SK-N-SH (cell line): Measurements from ENCODE around the gene TMEM25. TPM values are rescaled to one million over a fixed set of nuclear protein-coding genes. Genes with fewer than 3 reads are reported as not detected.

ENCODE experiments used
- CTCF ChIA-PET: fragments of 300-600, 350-600 bp; formaldehyde crosslinking; extraction: SDS; loops from one replicate; lab custom pipeline; 2021; lab: Yijun Ruan, JAX
- POLR2A ChIA-PET: fragments of 350-600 bp; sonication (Branson Sonifier 250); formaldehyde crosslinking; extraction: SDS; loops from one replicate; lab custom pipeline; 2020; ENCODE audit warnings: antibody characterized with exemption, inconsistent platforms; lab: Yijun Ruan, JAX
- DNase-seq: peaks from one replicate; pipeline ENCODE4 v3.0.0; 2012
- H2AFZ ChIP-seq: fragments of 200-600 bp; sonication (generic); 2 replicates; pipeline ENCODE4 v1.8.1; 2016; ENCODE audit warnings: antibody characterized with exemption, mild to moderate bottlenecking, low read depth
- H3F3A ChIP-seq: fragments of 200-600 bp; sonication (generic); replicated peaks from 2 replicates; pipeline ENCODE3; 2016; ENCODE audit warnings: antibody characterized with exemption, mild to moderate bottlenecking; ENCODE audit not compliant: insufficient read depth
- H3K27ac ChIP-seq, 2 experiments: fragments of 200-500 bp in 1 of 2; fragments of 200-600 bp in 1 of 2; sonication (Bioruptor generic) in 1 of 2; sonication (generic), shearing (Covaris generic) in 1 of 2; 2 replicates each; pipeline versions ENCODE4 v1.5.1 to v1.6.1; 2014 to 2016; ENCODE audit warnings: low read depth in 2 of 2, inconsistent platforms in 1 of 2, low read length in 1 of 2, mild to moderate bottlenecking in 1 of 2, mixed read lengths in 1 of 2
- H3K27me3 ChIP-seq: fragments of 200-600 bp; sonication (generic), shearing (Covaris generic); 2 replicates; pipeline ENCODE4 v1.6.1; 2016; ENCODE audit warnings: mixed run types; ENCODE audit not compliant: insufficient read depth
- H3K36me3 ChIP-seq, 2 experiments: fragments of 200-500 bp in 1 of 2; fragments of 200-600 bp in 1 of 2; sonication (Bioruptor generic) in 1 of 2; sonication (generic) in 1 of 2; replicated peaks in 1 of 2; 2 replicates each; pipeline versions ENCODE3 to v1.5.1; 2014 to 2016; ENCODE audit warnings: low read length in 1 of 2, mild to moderate bottlenecking in 1 of 2; ENCODE audit not compliant: insufficient read depth in 2 of 2, control insufficient read depth in 1 of 2
- H3K4me1 ChIP-seq, 2 experiments: fragments of 200-500 bp in 1 of 2; fragments of 200-600 bp in 1 of 2; sonication (Bioruptor generic) in 1 of 2; sonication (generic), shearing (Covaris generic) in 1 of 2; 2 replicates each; pipeline versions ENCODE4 v1.5.1 to v1.6.1; 2014 to 2016; ENCODE audit warnings: low read depth in 1 of 2, low read length in 1 of 2, mixed run types in 1 of 2; ENCODE audit not compliant: insufficient read depth in 2 of 2, control insufficient read depth in 1 of 2
- H3K4me2 ChIP-seq: fragments of 200-600 bp; sonication (generic), shearing (Covaris generic); 2 replicates; pipeline ENCODE4 v1.6.1; 2017; ENCODE audit warnings: mixed run types
- H3K4me3 ChIP-seq, 2 experiments: fragments of 200-500 bp in 1 of 2; fragments of 200-600 bp in 1 of 2; sonication (Bioruptor generic) in 1 of 2; sonication (generic), shearing (Covaris generic) in 1 of 2; 2 replicates each; pipeline versions ENCODE4 v1.5.1 to v1.8.1; 2014 to 2016; ENCODE audit warnings: low read depth in 2 of 2, inconsistent platforms in 1 of 2, low read length in 1 of 2, mild to moderate bottlenecking in 1 of 2, mixed read lengths in 1 of 2, moderate library complexity in 1 of 2
- H3K79me2 ChIP-seq: fragments of 200-600 bp; sonication (generic); 2 replicates; pipeline ENCODE4 v1.8.1; 2017; ENCODE audit warnings: mild to moderate bottlenecking; ENCODE audit not compliant: insufficient read depth
- H3K9ac ChIP-seq: fragments of 200-600 bp; sonication (generic); 2 replicates; pipeline ENCODE4 v1.6.1; 2017; ENCODE audit warnings: mixed run types
- H3K9me2 ChIP-seq: fragments of 200-600 bp; sonication (generic); 2 replicates; pipeline ENCODE4 v1.6.1; 2017; ENCODE audit warnings: mixed run types
- H3K9me3 ChIP-seq: fragments of 200-600 bp; sonication (generic); 2 replicates; pipeline ENCODE4 v1.6.1; 2017; ENCODE audit warnings: mixed run types, mild to moderate bottlenecking, moderate library complexity
- H4K20me1 ChIP-seq: fragments of 200-600 bp; sonication (generic); 2 replicates; pipeline ENCODE4 v1.6.1; 2017; ENCODE audit warnings: mild to moderate bottlenecking, mixed run types; ENCODE audit not compliant: insufficient read depth
- CHD2 ChIP-seq: fragments of 150-350 bp; IDR thresholded peaks from 2 replicates; pipeline ENCODE4 v1.6.1; 2018; ENCODE audit warnings: low read length; ENCODE audit not compliant: partially characterized antibody
- EP300 ChIP-seq, 2 experiments: IDR thresholded peaks; 2 replicates each; pipeline versions ENCODE4 v1.4.0 to v1.6.1; 2012; ENCODE audit warnings: borderline replicate concordance in 1 of 2, low read depth in 1 of 2, low read length in 1 of 2
- FOXM1 ChIP-seq: IDR thresholded peaks from 2 replicates; pipeline ENCODE4 v1.4.0; 2012; ENCODE audit warnings: low read depth, mild to moderate bottlenecking
- GABPA ChIP-seq: IDR thresholded peaks from 2 replicates; pipeline ENCODE4 v1.4.0; 2012; ENCODE audit warnings: low read depth, mild to moderate bottlenecking
- GATA2 ChIP-seq: sonication (generic); formaldehyde crosslinking; IDR thresholded peaks from 2 replicates; pipeline ENCODE4 v1.5.0; 2020; ENCODE audit warnings: mild to moderate bottlenecking, missing genetic modification reagents
- MEF2A ChIP-seq: IDR thresholded peaks from 2 replicates; pipeline ENCODE4 v1.4.0; 2012; ENCODE audit warnings: low read depth, borderline replicate concordance
- MXI1 ChIP-seq: IDR thresholded peaks from 2 replicates; pipeline ENCODE4 v1.6.1; 2012; ENCODE audit warnings: mild to moderate bottlenecking, low read depth, low read length, improper control_type of control experiment
- NRF1 ChIP-seq: IDR thresholded peaks from 2 replicates; pipeline ENCODE4 v1.6.1; 2012; ENCODE audit warnings: low read depth, mild to moderate bottlenecking, low read length
- POLR2AphosphoS5 ChIP-seq: IDR thresholded peaks from 2 replicates; pipeline ENCODE4 v1.6.1; 2012; ENCODE audit warnings: low read depth, low read length
- RAD21 ChIP-seq: IDR thresholded peaks from 2 replicates; pipeline ENCODE4 v1.6.1; 2012; ENCODE audit warnings: mild to moderate bottlenecking, low read length
- RCOR1 ChIP-seq: fragments of 150-350 bp; IDR thresholded peaks from 2 replicates; pipeline ENCODE4 v1.6.1; 2017; ENCODE audit warnings: antibody characterized with exemption, low read length
- RFX5 ChIP-seq: IDR thresholded peaks from 2 replicates; pipeline ENCODE4 v1.6.1; 2012; ENCODE audit warnings: mild to moderate bottlenecking, improper control_type of control experiment, low read length
- RXRA ChIP-seq: IDR thresholded peaks from 2 replicates; pipeline ENCODE4 v1.4.0; 2012; ENCODE audit warnings: low read depth, mild to moderate bottlenecking, borderline replicate concordance
- SIN3A ChIP-seq: IDR thresholded peaks from 2 replicates; pipeline ENCODE4 v1.6.1; 2012; ENCODE audit warnings: low read depth, mild to moderate bottlenecking, low read length, moderate library complexity, borderline replicate concordance
- TAF1 ChIP-seq: IDR thresholded peaks from 2 replicates; pipeline ENCODE4 v1.6.1; 2012; ENCODE audit warnings: low read depth, mild to moderate bottlenecking, low read length, moderate library complexity, borderline replicate concordance
- TCF12 ChIP-seq: IDR thresholded peaks from 2 replicates; pipeline ENCODE4 v1.4.0; 2012
- TEAD4 ChIP-seq: IDR thresholded peaks from 2 replicates; pipeline ENCODE4 v1.4.0; 2012; ENCODE audit warnings: mild to moderate bottlenecking, borderline replicate concordance; ENCODE audit not compliant: insufficient read depth
- USF1 ChIP-seq: IDR thresholded peaks from 2 replicates; pipeline ENCODE4 v1.4.0; 2012; ENCODE audit warnings: low read depth, borderline replicate concordance
- YY1 ChIP-seq: IDR thresholded peaks from 2 replicates; pipeline ENCODE4 v1.4.0; 2012; ENCODE audit warnings: low read depth, mild to moderate bottlenecking
- ZBTB33 ChIP-seq: IDR thresholded peaks from 2 replicates; pipeline ENCODE4 v1.4.0; 2012; ENCODE audit warnings: low read depth, borderline replicate concordance
- WGBS: methylation state at CpG from one replicate; pipeline ENCODE4 v1.1.6; 2017; ENCODE audit warnings: low lambda C conversion rate; 5-methylcytosine and 5-hydroxymethylcytosine counted together
- polyA plus RNA-seq, 3 experiments: library from polyadenylated mRNA; depleted of rRNA; stranded (reverse); fragments of >200 nt; gene quantifications; 2 replicates each; pipeline ENCODE4 v1.2.3, GENCODE V29; 2012

The TMEM25 gene
- polyA plus RNA-seq, 1 of the 3 experiments (the other 2 are of a cell fraction), result 30.0 TPM

- DNase-seq, result no peak
- ChIA-PET POLR2A (no interaction called here), CTCF (interaction anchor here (0.6 to 1.5 kb wide), 3 partner anchors 8 to 359 kb away, joined by 3 to 4 read pairs (median 3); partner anchors contain the start of gene ARCN1)
- Histone ChIP-seq H3K9me2 (no peaks in the 10 kb centered on the region), H3K36me3 (peaks cover 9 to 34% of the 10 kb centered on the region in 2 experiments), H3K9me3 (no peaks in the 10 kb centered on the region), H3K4me1 (peaks cover 4 to 18% of the 10 kb centered on the region in 2 experiments; a peak in 3 of 4 replicates), H3K27ac (peak overlapping the region in 1 of 2 experiments; percentile 78; a peak in 2 of 4 replicates), H3K4me2 (peak overlapping the region; percentile 95), H2AFZ (no peak overlapping the region), H3F3A (peaks cover 17% of the 10 kb centered on the region), H3K4me3 (peak overlapping the region; percentile 74 to 85), H4K20me1 (no peaks in the 10 kb centered on the region), H3K9ac (peak overlapping the region; percentile 69; the same call in 1 of the 2 replicates), H3K79me2 (no peaks in the 10 kb centered on the region; the same call in 1 of the 2 replicates), H3K27me3 (no peaks in the 10 kb centered on the region)
- 78% methylated on average over 5 of the region's 5 CpGs for WGBS
- TF ChIP-seq YY1 (no peak), USF1 (no peak), GABPA (no peak), TCF12 (no peak), FOXM1 (no peak), NRF1 (no peak), CHD2 (no peak), RCOR1 (no peak), EP300 (IDR thresholded peaks at IDR 0.05; ENCODE audit: borderline replicate concordance in 1 of 2, low read depth in 1 of 2, low read length in 1 of 2) (no peak), RFX5 (no peak), RXRA (no peak), GATA2 (CRISPR knock-in tag) (no peak), POLR2AphosphoS5 (no peak), MEF2A (no peak), TAF1 (no peak), MXI1 (no peak), ZBTB33 (no peak), RAD21 (no peak), TEAD4 (no peak), SIN3A (no peak)
Observed at GRCh38 chr11:118529584-118530175, 1.3 kb upstream of the TMEM25 start.
